PC-9 (cell line): Measurements from ENCODE around the gene ZBTB4.

Source experiments
- CTCF ChIP-seq: fragments of 200-600 bp; sonication (generic); conservative IDR thresholded peaks from 2 replicates; pipeline ENCODE4 v1.6.1; 2017; ENCODE audit warnings: mixed run types, antibody characterized with exemption, mild to moderate bottlenecking, moderate library complexity
- EZH2 ChIP-seq: fragments of 200-600 bp; sonication (generic); IDR thresholded peaks from 2 replicates; pipeline ENCODE4 v1.8.0; 2017; ENCODE audit warnings: antibody characterized with exemption, low read depth

- TF ChIP-seq CTCF (no peak), EZH2 (no peak)
These were observed 52.4 kb downstream of the ZBTB4 start for GRCh38 chr17:7426896-7427489.
